NT2/D1 (cell line): Measurements from ENCODE around the gene CHGA.

Experiments
- SUZ12 ChIP-seq: IDR thresholded peaks from 2 replicates; pipeline ENCODE4 v1.6.1; 2011; ENCODE audit not compliant: insufficient read length, insufficient read depth; ENCODE audit errors: extremely low read depth
- YY1 ChIP-seq: IDR thresholded peaks from 2 replicates; pipeline ENCODE4 v1.6.1; 2011; ENCODE audit not compliant: insufficient read length, insufficient read depth

GRCh38 chr14:92874962-92875661, 47.8 kb upstream of the CHGA start:
- no peak for TF ChIP-seq YY1
- TF ChIP-seq SUZ12, result no peak
